Esophagus squamous epithelium (tissue), 4 donors: ENCODE data around the gene ESYT2.

ENCODE experiments used
- POLR2A ChIP-seq, 4 donors: fragments of 450-650 bp; IDR thresholded peaks; one replicate each; pipeline ENCODE4 v1.6.1; 2017; ENCODE audit warnings: antibody characterized with exemption in 4 of 4, mild to moderate bottlenecking in 4 of 4, moderate library complexity in 3 of 4
- TF ChIP-seq, protein P1 (sequence below), 6 experiments: fragments of 450-650 bp in 4 of 6; fragments of 200-600 bp in 2 of 6; sonication (generic) in 2 of 6; IDR thresholded peaks; one replicate each; pipeline ENCODE4 v1.5.1; 2016 to 2019; ENCODE audit warnings: antibody characterized with exemption in 6 of 6, mild to moderate bottlenecking in 4 of 6, moderate library complexity in 4 of 6

DNA sequence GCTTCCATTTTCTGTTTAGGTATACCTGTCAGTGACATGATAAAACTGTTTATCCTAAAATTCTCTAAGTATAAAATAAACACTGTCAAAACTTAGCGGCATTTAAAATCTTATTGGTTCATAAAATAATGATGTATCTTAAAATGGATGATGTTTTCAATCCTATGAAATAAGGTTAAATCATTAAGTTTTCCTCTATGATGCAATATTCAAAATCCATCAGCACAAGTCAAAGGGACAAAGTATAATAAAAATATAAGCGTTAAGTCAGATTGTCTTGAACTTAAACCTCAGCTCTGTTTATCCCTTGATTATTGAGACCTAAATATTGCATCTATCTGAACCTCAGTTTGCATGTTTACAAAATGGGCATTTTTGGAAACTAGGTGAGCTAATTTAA, 78.1 kb downstream of the ESYT2 start:
- TF ChIP-seq, protein P1, sequence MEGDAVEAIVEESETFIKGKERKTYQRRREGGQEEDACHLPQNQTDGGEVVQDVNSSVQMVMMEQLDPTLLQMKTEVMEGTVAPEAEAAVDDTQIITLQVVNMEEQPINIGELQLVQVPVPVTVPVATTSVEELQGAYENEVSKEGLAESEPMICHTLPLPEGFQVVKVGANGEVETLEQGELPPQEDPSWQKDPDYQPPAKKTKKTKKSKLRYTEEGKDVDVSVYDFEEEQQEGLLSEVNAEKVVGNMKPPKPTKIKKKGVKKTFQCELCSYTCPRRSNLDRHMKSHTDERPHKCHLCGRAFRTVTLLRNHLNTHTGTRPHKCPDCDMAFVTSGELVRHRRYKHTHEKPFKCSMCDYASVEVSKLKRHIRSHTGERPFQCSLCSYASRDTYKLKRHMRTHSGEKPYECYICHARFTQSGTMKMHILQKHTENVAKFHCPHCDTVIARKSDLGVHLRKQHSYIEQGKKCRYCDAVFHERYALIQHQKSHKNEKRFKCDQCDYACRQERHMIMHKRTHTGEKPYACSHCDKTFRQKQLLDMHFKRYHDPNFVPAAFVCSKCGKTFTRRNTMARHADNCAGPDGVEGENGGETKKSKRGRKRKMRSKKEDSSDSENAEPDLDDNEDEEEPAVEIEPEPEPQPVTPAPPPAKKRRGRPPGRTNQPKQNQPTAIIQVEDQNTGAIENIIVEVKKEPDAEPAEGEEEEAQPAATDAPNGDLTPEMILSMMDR (IDR thresholded peaks at IDR 0.05) = no peak
- TF ChIP-seq POLR2A (IDR thresholded peaks at IDR 0.05) = no peak
